PC-9 (cell line): ENCODE results near the gene RBFOX2.

ENCODE experiments used
- CTCF ChIP-seq: fragments of 200-600 bp; sonication (generic); conservative IDR thresholded peaks from 2 replicates; pipeline ENCODE4 v1.6.1; 2017; ENCODE audit warnings: mixed run types, antibody characterized with exemption, mild to moderate bottlenecking, moderate library complexity
- EZH2 ChIP-seq: fragments of 200-600 bp; sonication (generic); IDR thresholded peaks from 2 replicates; pipeline ENCODE4 v1.8.0; 2017; ENCODE audit warnings: antibody characterized with exemption, low read depth

- TF ChIP-seq CTCF (no peak), EZH2 (no peak)
Observed at GRCh38 chr22:36010882-36011281, 17.7 kb downstream of the RBFOX2 start.
